Fibroblast of peridontal ligament (primary cell): Measurements from ENCODE around the gene NSUN6.
"Not testable (repeated sequence)": the region's sequence is repeated elsewhere in the genome, so short reads cannot be mapped to it uniquely, and the experiment has no call there.

ENCODE experiments used
- DNase-seq: peaks from one replicate; pipeline ENCODE4 v3.0.0-alpha.2; 2010; ENCODE audit errors: extremely low read depth

The NSUN6 gene

GRCh38 chr10:18607503-18608378, 43.6 kb downstream of the NSUN6 start:
- DNase-seq, result peak; percentile 90

GRCh38 chr10:18606051-18606695, 45.2 kb downstream of the NSUN6 start:
- DNase-seq, result no peak

- DNase-seq, result no peak
Observed at GRCh38 chr10:18601321-18601720, 50.1 kb downstream of the NSUN6 start.

- DNase-seq, result no peak
Observed at GRCh38 chr10:18599392-18599791, 52.0 kb downstream of the NSUN6 start.

DNA sequence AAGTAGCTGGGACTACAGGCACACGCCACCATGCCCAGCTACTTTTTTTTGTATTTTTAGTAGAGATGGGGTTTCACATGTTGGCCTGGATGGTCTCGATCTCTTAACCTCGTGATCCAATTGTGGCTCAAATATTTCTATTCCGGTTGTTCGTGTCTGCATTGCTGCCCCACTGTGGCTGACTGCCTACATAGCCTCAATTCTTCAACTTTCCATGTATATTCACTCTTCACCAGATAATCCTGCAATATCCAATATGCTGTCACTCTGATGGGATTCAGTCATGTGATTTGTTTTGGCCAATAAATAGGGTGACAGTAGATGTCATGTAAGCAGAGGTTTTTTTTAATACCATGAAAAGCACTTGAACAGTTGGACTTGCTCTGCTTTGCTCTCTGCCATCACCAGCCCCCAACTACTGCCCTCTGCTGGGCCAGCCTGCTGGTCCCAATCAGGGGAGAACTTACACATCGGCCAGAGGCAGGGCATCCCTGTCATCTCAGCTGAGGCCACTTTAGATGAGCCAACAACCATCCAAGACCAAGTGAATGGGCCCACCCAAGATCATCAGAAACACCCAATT, 56.7 kb downstream of the NSUN6 start:
- no peak for DNase-seq

DNA sequence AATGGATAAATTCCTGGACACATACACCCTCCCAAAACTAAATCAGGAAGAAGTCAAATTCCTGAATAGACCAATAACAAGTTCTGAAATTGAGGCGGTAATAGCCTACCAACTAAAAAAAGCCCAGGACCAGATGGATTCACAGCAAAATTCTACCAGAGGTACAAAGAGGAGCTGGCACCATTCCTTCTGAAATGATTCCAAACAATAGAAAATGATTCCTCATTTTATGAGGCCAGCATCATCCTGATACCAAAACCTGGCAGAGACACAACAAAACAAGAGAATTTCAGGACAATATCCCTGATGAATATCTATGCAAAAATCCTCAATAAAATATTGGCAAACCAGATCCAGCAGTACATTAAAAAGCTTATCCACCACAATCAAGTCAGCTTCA, 60.2 kb downstream of the NSUN6 start:
- not testable (repeated sequence) for DNase-seq

DNA sequence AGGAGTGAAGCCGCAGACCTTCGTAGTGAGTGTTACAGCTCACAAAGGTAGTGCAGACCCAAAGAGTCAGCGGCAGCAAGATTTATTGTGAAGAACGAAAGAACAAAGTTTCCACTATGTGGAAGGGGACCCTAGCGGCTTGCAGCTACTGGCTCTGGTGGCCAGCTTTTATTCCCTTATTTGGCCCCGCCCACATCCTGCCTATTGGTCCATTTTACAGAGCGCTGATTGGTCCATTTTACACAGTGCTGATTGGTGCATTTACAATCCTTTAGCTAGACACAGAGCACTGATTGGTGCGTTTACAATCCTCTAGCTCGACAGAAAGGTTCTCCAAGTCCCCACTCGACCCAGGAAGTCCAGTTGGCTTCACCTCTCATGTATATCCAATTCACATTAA, 64.8 kb downstream of the NSUN6 start:
- not testable (repeated sequence) for DNase-seq

- peak; percentile 33 for DNase-seq
Observed at GRCh38 chr10:18583575-18584270, 67.7 kb downstream of the NSUN6 start.

- peak; percentile 8 for DNase-seq
Observed at GRCh38 chr10:18582803-18583202, 68.6 kb downstream of the NSUN6 start.

DNA sequence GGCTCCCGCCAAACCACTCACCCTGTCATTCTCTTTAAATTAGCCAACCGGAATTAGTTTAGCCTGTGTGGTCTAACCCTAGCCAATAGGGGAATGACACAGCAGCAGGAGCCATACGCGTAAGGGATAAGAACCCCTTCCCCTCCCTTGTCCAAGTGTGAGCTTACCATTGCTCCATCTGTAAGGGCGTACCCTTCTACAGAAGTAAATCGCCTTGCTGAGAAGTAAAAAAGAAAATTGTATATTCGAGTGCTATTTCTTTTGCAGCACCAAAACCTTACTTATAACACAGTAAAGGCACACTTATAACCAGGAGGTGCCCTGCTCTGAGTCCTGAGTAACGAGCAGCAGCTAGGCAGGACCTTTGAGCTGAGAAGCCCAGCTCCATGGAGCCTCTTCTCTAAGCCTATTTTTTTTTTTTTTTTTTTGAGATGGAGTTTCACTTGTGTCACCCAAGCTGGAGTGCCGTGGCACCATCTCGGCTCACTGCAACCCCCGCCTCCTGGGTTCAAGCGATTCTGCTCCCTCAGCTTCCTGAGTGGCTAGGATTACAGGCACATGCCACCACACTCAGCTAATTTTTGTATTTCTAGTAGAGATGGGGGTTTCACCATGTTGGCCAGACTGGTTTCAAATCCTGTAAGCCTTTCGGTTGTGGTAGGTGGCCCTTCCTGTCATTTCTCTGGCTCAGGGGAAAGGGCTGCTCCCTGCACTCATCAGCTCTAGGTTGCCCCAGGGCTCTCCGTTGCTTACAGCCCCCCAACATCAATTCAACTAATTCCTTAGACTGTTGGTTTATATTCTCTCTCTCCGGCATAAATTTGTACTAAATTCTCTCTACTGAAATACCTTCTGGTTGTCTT, 73.3 kb downstream of the NSUN6 start:
- DNase-seq, result no peak

GRCh38 chr10:18576586-18576985, 74.8 kb downstream of the NSUN6 start:
- no peak for DNase-seq

- no peak for DNase-seq
Observed at GRCh38 chr10:18572959-18573561, 78.3 kb downstream of the NSUN6 start.

DNA sequence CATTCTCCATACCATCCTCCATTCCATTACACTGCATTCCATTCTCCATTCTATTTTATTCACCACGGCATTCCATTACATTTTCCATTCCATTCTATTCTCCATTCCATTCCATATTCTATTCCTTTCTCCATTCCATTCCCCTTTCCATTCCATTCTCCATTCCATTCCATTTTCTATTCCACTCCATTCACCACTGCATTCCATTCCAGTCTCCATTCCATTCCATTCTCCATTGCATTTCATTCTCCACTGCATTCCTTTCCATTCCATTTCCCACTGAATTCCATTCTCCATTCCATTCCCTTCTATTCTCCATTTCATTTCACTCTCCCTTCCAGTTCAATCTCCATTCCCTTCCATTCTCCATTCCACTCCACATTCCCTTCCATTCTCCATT, 79.6 kb downstream of the NSUN6 start:
- no peak for DNase-seq

DNA sequence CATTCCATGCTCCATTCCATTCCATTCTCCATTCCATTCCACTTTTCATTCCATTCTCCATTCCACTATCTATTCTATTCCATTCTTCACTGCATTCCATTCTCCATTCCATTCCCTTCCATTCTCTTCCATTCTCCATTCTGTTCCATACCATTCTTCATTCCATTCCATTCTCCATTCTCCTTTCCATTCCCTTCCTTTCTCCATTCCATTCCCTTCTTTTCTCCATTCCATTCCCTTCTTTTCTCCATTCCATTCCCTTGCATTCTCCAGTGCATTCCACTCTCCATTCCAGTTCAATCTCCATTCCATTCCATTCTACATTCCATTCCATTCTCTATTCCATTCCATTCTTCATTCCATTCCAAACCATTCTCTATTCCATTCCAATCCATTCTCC, 80.3 kb downstream of the NSUN6 start:
- DNase-seq, result no peak

DNA sequence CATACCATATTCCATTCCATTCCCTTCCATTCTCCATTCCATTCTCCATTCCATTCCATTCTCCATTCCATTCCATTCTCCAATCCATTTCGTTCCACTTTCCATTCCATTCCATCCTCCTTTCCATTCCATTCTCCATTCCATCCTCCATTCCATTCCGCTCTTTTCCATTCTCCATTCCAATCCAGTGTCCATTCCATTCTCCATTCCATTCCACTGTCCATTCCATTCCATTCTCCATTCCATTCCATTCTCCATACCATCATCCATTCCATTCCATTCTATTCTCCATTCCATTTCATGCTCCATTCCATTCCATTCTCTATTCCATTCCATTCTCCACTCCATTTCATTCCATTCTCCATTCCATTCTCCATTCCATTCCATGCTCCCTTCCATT, 81.0 kb downstream of the NSUN6 start:
- not testable (repeated sequence) for DNase-seq

DNA sequence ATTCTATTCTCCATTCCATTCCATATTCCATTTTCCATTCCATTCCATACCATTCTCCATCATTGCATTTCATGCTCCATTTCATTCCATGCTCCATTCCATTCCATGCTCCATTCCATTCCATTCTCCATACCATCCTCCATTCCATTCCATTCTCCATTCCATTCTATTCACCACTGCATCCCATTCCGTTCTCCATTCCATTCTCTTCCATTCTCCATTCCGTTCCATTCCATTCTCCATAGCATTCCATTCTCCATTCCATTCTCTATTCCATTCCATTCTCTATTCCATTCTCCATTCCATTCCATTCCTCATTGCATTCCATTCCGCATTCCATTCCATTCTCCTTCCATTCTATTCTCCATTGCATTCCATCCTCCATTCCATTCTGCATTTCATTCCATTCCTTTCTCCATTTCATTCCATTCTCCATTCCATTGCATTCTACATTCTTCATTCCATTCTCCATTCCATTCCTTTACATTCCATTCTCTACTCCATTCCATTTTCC, 84.0 kb downstream of the NSUN6 start:
- no peak for DNase-seq

- DNase-seq, result no peak
Observed at GRCh38 chr10:18566177-18566576, 85.2 kb downstream of the NSUN6 start.

- no peak for DNase-seq
Observed at GRCh38 chr10:18565006-18565405, 86.4 kb downstream of the NSUN6 start.

- DNase-seq, result no peak
Observed at GRCh38 chr10:18563003-18563726, 88.2 kb downstream of the NSUN6 start.
